GM12801 (cell line): Measurements from ENCODE around the gene MRPL11.

Source experiments
- CTCF ChIP-seq: IDR thresholded peaks from one replicate; pipeline ENCODE4 v1.5.1; 2011; ENCODE audit warnings: control low read depth; ENCODE audit not compliant: insufficient read length; ENCODE audit errors: extremely low read depth

The MRPL11 gene

GRCh38 chr11:66450560-66450959 lies 11.9 kb upstream of the MRPL11 start:
- no peak for TF ChIP-seq CTCF

GRCh38 chr11:66448523-66448922 lies 9.9 kb upstream of the MRPL11 start:
- TF ChIP-seq CTCF: no peak

GRCh38 chr11:66447012-66447411 lies 8.4 kb upstream of the MRPL11 start:
- TF ChIP-seq CTCF: no peak

- no peak for TF ChIP-seq CTCF
Observed at GRCh38 chr11:66443602-66444001, 5.0 kb upstream of the MRPL11 start.

- TF ChIP-seq CTCF: no peak
Observed at GRCh38 chr11:66437979-66438503, 607 bp downstream of the MRPL11 start.

GRCh38 chr11:66432597-66432996 lies 6.1 kb downstream of the MRPL11 start:
- no peak for TF ChIP-seq CTCF

- no peak for TF ChIP-seq CTCF
Observed at GRCh38 chr11:66429983-66430602, 8.6 kb downstream of the MRPL11 start.
